Breast epithelium (tissue), 3 donors: ENCODE data around the gene MSLN.

ENCODE experiments used
- CTCF ChIP-seq, 3 donors: fragments of 450-650 bp; IDR thresholded peaks; one replicate each; pipeline ENCODE4 v1.5.1; 2016 to 2017; ENCODE audit warnings: antibody characterized with exemption in 3 of 3, mild to moderate bottlenecking in 3 of 3, moderate library complexity in 3 of 3
- POLR2A ChIP-seq: fragments of 450-650 bp; IDR thresholded peaks from one replicate; pipeline ENCODE4 v1.6.1; 2016; ENCODE audit warnings: antibody characterized with exemption, mild to moderate bottlenecking, moderate library complexity

GRCh38 chr16:711084-711483 is 49.5 kb upstream of the MSLN start:
- TF ChIP-seq CTCF (IDR thresholded peaks at IDR 0.05) (no peak), POLR2A (no peak)
